Neural progenitor cell (in vitro differentiated cells): Measurements from ENCODE around the gene TBATA. TPM values are rescaled to one million over a fixed set of nuclear protein-coding genes. Genes with fewer than 3 reads are reported as not detected.

Source experiments
- DNase-seq: peaks from one replicate; pipeline ENCODE4 v3.0.0-alpha.2; 2016; ENCODE audit warnings: low spot score
- H2AFZ ChIP-seq: fragments of 200-600 bp; sonication (generic); replicated peaks from 2 replicates; pipeline ENCODE4 v1.6.1; 2016; ENCODE audit warnings: antibody characterized with exemption
- H3F3A ChIP-seq: fragments of 200-600 bp; sonication (generic); 2 replicates; pipeline ENCODE4 v1.6.1; 2016; ENCODE audit warnings: antibody characterized with exemption, low read depth
- H3K27ac ChIP-seq: fragments of 200-600 bp; sonication (generic); 2 replicates; pipeline ENCODE4 v1.5.1; 2016; ENCODE audit warnings: mild to moderate bottlenecking
- H3K27me3 ChIP-seq: fragments of 200-600 bp; sonication (generic); 2 replicates; pipeline ENCODE4 v1.6.1; 2016; ENCODE audit warnings: mild to moderate bottlenecking, moderate library complexity
- H3K36me3 ChIP-seq: fragments of 200-600 bp; sonication (generic); 2 replicates; pipeline ENCODE4 v1.5.1; 2016
- H3K4me1 ChIP-seq: fragments of 200-600 bp; sonication (generic); 2 replicates; pipeline ENCODE4 v1.6.1; 2016; ENCODE audit warnings: mixed run types
- H3K4me2 ChIP-seq: fragments of 200-600 bp; sonication (generic); 2 replicates; pipeline ENCODE4 v1.6.1; 2016
- H3K4me3 ChIP-seq: fragments of 200-600 bp; sonication (generic); 2 replicates; pipeline ENCODE4 v1.5.1; 2016
- H3K79me2 ChIP-seq: fragments of 200-600 bp; sonication (generic); 2 replicates; pipeline ENCODE4 v1.6.1; 2016; ENCODE audit warnings: low read depth
- H3K9ac ChIP-seq: fragments of 200-600 bp; sonication (generic); 2 replicates; pipeline ENCODE4 v1.6.1; 2016
- H3K9me3 ChIP-seq: fragments of 200-600 bp; sonication (generic); 2 replicates; pipeline ENCODE4 v1.5.1; 2016; ENCODE audit warnings: low read depth
- H4K20me1 ChIP-seq: fragments of 200-600 bp; sonication (generic); 2 replicates; pipeline ENCODE4 v1.6.1; 2016; ENCODE audit warnings: low read depth
- H3K27ac Mint-ChIP-seq: 3 replicates; pipeline ENCODE4 v1.8.0; 2021; ENCODE audit warnings: mixed read lengths
- H3K27me3 Mint-ChIP-seq: 2 replicates; pipeline ENCODE4 v1.8.0; 2022; ENCODE audit warnings: low read depth, mild to moderate bottlenecking, inconsistent platforms, moderate library complexity, mixed read lengths; ENCODE audit not compliant: insufficient read depth
- H3K36me3 Mint-ChIP-seq: 3 replicates; pipeline ENCODE4 v1.8.0; 2021; ENCODE audit warnings: mixed read lengths
- H3K4me1 Mint-ChIP-seq: 3 replicates; pipeline ENCODE4 v1.8.0; 2021; ENCODE audit warnings: mixed read lengths
- H3K4me3 Mint-ChIP-seq: 3 replicates; pipeline ENCODE4 v1.8.0; 2021; ENCODE audit warnings: mild to moderate bottlenecking, moderate library complexity, mixed read lengths
- H3K9me3 Mint-ChIP-seq: 3 replicates; pipeline ENCODE4 v1.8.0; 2020; ENCODE audit warnings: mixed read lengths
- EZH2 ChIP-seq: fragments of 200-600 bp; sonication (generic); IDR thresholded peaks from 2 replicates; pipeline ENCODE4 v1.6.1; 2017; ENCODE audit warnings: antibody characterized with exemption, mild to moderate bottlenecking, moderate library complexity
- EZH2phosphoT487 ChIP-seq: fragments of 200-600 bp; sonication (generic); IDR thresholded peaks from 2 replicates; pipeline ENCODE4 v1.6.1; 2017; ENCODE audit warnings: antibody characterized with exemption
- total RNA-seq: library from RNA; depleted of rRNA; stranded (reverse); fragments of >200 nt; gene quantifications from 2 replicates; pipeline ENCODE4 v1.2.3, GENCODE V29; 2015; ENCODE audit warnings: low replicate concordance
- TF ChIP-seq, protein P1 (sequence below): fragments of 200-600 bp; sonication (generic); IDR thresholded peaks from 2 replicates; pipeline ENCODE4 v1.5.1; 2017; ENCODE audit warnings: antibody characterized with exemption, mild to moderate bottlenecking

The TBATA gene
- total RNA-seq, 1 donor from 2014 or later = not detected

DNA sequence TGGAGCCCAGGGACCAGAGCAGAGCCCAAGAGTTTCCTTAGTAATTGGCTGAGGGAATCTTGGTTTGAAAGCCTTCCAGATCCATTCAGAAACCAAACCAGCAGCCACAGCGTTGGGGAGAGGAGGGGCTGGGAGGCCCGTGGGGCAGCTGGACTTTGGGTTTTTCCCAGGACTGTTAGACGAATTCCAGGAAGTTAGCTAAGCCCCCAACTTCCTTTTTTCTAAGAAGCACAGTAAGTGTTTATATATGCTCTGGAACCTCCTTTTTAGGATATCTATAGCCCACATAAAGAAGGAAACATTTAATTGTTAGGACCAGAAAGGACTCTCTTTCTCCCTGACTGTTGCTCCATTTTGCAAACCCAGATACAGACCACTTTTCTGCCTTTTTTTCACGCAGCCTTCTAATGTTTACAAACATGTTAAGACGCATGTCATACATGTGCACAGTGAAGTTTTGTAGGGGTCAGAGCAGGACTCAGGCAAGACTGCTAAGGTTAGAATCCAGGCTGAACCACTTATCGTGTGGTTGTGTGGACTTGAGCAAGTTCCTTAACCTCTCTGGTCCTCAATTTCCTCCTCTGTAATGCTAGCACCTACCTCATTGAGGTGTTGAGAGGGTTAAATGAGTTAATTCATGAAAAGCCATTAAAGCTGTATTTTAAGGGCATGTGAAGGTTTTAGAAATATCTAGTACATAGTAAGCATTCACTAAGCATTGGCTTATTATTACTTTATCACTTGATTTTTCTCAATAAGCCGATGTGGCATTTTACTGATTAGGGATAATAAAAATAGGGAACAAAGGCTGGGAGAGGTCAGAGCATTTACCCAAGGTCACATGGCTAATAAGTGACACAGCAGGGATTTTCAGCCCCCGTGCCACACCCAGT lies 42.4 kb downstream of the TBATA start:
- H3K9me3 ChIP-seq = no peaks in the 10 kb centered on the region
- no peaks in the 10 kb centered on the region for H3K4me1 ChIP-seq
- no peak for DNase-seq
- no peak overlapping the region for H3K4me3 ChIP-seq
- H3K79me2 ChIP-seq = no peaks in the 10 kb centered on the region
- no peak overlapping the region for H3K4me2 ChIP-seq
- H3F3A ChIP-seq = no peaks in the 10 kb centered on the region
- no peak for TF ChIP-seq EZH2phosphoT487
- no peak for TF ChIP-seq EZH2
- TF ChIP-seq, protein P1, sequence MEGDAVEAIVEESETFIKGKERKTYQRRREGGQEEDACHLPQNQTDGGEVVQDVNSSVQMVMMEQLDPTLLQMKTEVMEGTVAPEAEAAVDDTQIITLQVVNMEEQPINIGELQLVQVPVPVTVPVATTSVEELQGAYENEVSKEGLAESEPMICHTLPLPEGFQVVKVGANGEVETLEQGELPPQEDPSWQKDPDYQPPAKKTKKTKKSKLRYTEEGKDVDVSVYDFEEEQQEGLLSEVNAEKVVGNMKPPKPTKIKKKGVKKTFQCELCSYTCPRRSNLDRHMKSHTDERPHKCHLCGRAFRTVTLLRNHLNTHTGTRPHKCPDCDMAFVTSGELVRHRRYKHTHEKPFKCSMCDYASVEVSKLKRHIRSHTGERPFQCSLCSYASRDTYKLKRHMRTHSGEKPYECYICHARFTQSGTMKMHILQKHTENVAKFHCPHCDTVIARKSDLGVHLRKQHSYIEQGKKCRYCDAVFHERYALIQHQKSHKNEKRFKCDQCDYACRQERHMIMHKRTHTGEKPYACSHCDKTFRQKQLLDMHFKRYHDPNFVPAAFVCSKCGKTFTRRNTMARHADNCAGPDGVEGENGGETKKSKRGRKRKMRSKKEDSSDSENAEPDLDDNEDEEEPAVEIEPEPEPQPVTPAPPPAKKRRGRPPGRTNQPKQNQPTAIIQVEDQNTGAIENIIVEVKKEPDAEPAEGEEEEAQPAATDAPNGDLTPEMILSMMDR = no peak
- no peaks in the 10 kb centered on the region for H3K36me3 ChIP-seq
- H2AFZ ChIP-seq = no peak overlapping the region
- no peak overlapping the region for H3K9ac ChIP-seq
- H4K20me1 ChIP-seq = no peaks in the 10 kb centered on the region
- Mint-ChIP-seq H3K27ac (no peak overlapping the region), H3K4me3 (no peak overlapping the region), H3K4me1 (peaks cover 26% of the 10 kb centered on the region), H3K36me3 (no peaks in the 10 kb centered on the region), H3K27me3 (peaks cover 4% of the 10 kb centered on the region), H3K9me3 (no peaks in the 10 kb centered on the region)
- H3K27ac ChIP-seq = no peak overlapping the region
- no peaks in the 10 kb centered on the region for H3K27me3 ChIP-seq

DNA sequence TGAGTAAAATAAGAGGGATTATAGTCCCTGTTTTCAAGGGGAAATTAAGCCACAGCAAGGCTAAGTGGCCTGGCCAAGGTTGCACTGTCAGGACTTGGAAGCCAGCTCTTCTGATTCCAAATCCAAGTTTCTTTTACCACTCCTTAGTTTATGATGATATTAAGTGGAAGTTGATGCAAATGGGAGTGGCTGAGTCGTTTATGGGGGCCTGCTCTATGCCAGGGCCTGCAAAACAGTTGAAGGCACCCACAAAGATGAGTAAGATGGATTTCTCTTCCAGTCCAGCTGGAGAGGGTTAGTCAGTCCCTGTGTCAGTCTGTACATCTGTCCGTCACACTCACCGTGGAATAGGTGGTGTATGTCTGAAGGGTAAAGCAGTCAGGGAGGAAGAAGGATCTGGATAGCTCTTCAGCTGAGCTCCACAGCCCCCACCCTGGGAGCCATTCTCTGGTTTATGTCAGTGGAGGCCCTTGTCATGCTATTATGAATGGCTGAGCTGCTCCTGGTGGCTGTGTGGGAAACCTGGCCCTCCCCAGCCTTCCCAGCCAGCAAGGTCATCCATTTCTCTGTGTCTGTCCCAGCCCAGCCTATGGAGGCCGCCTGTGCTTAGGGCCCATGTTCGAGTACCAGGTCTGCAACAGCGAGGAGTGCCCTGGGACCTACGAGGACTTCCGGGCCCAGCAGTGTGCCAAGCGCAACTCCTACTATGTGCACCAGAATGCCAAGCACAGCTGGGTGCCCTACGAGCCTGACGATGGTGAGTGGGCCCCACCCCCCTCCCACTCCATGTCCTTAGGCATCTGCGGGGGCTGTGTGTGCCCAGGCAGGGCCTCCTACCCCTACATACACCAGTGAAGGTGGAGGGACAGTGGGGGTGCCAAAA lies 44.5 kb downstream of the TBATA start:
- Mint-ChIP-seq H3K4me1 (peaks cover 25% of the 10 kb centered on the region), H3K4me3 (no peak overlapping the region), H3K27ac (no peak overlapping the region), H3K27me3 (peaks cover 4% of the 10 kb centered on the region), H3K36me3 (no peaks in the 10 kb centered on the region), H3K9me3 (no peaks in the 10 kb centered on the region)
- no peaks in the 10 kb centered on the region for H4K20me1 ChIP-seq
- H2AFZ ChIP-seq = no peak overlapping the region
- H3K27me3 ChIP-seq = no peaks in the 10 kb centered on the region
- DNase-seq = no peak
- no peaks in the 10 kb centered on the region for H3F3A ChIP-seq
- H3K79me2 ChIP-seq = no peaks in the 10 kb centered on the region
- no peak overlapping the region for H3K9ac ChIP-seq
- TF ChIP-seq, protein P1 = no peak
- TF ChIP-seq EZH2 (no peak), EZH2phosphoT487 (no peak)
- no peak overlapping the region for H3K4me2 ChIP-seq
- no peaks in the 10 kb centered on the region for H3K36me3 ChIP-seq
- no peaks in the 10 kb centered on the region for H3K9me3 ChIP-seq
- no peak overlapping the region for H3K27ac ChIP-seq
- H3K4me3 ChIP-seq = no peak overlapping the region
- peaks cover 5% of the 10 kb centered on the region for H3K4me1 ChIP-seq

DNA sequence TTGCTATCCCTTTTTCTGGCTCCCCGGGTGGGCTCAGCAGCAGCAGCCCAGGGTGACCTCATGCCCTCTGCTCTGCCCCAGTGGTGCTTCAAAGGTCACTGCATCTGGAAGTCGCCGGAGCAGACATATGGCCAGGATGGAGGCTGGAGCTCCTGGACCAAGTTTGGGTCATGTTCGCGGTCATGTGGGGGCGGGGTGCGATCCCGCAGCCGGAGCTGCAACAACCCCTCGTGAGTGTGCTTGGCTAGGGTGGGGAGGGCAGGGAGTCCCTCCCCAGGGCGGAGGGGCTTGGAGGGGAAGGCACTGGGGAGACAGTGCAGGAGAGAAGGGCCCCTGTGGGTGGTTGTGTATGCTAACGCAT lies 46.4 kb downstream of the TBATA start:
- Histone ChIP-seq H3K4me2 (no peak overlapping the region), H3K9ac (no peak overlapping the region), H3K36me3 (no peaks in the 10 kb centered on the region), H3K9me3 (no peaks in the 10 kb centered on the region), H3K4me3 (no peak overlapping the region), H3K27ac (no peak overlapping the region), H3F3A (no peaks in the 10 kb centered on the region), H4K20me1 (no peaks in the 10 kb centered on the region), H3K27me3 (no peaks in the 10 kb centered on the region), H2AFZ (no peak overlapping the region), H3K4me1 (peaks cover 5% of the 10 kb centered on the region), H3K79me2 (no peaks in the 10 kb centered on the region)
- no peaks in the 10 kb centered on the region for H3K9me3 Mint-ChIP-seq
- no peak for DNase-seq
- H3K4me1 Mint-ChIP-seq = peaks cover 23% of the 10 kb centered on the region
- H3K4me3 Mint-ChIP-seq = no peak overlapping the region
- no peaks in the 10 kb centered on the region for H3K36me3 Mint-ChIP-seq
- TF ChIP-seq EZH2 = no peak
- no peak for TF ChIP-seq EZH2phosphoT487
- TF ChIP-seq, protein P1 = no peak
- H3K27me3 Mint-ChIP-seq = peaks cover 4% of the 10 kb centered on the region
- no peak overlapping the region for H3K27ac Mint-ChIP-seq
